GM18508 (cell line): Measurements from ENCODE around the gene KIF23.

Experiments used
- ATAC-seq: cut with Tn5 transposase; IDR thresholded peaks from one replicate; pipeline ENCODE4 v1.9.1; 2021; ENCODE audit warnings: moderate number of reproducible peaks; ENCODE audit not compliant: insufficient read depth, unreplicated experiment

The KIF23 gene

DNA sequence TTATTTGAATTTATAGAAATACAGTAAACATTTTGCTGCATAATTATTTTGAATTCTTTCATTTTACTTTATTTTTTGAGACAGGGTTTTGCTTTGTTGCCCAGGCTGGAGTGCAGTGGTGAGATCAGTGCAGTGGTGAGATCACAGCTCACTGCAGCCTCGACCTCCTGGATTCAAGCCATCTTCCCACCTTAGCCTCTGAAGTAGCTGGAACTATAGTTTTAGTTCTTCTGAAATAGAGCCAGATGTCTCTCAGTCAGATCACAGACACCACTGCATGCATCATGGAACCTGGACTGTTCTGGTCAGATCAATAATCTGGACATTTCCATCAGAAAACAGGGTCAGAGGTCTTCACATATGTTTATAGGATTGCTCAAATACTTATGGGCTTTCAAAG lies 46.3 kb downstream of the KIF23 start:
- ATAC-seq: no peak

DNA sequence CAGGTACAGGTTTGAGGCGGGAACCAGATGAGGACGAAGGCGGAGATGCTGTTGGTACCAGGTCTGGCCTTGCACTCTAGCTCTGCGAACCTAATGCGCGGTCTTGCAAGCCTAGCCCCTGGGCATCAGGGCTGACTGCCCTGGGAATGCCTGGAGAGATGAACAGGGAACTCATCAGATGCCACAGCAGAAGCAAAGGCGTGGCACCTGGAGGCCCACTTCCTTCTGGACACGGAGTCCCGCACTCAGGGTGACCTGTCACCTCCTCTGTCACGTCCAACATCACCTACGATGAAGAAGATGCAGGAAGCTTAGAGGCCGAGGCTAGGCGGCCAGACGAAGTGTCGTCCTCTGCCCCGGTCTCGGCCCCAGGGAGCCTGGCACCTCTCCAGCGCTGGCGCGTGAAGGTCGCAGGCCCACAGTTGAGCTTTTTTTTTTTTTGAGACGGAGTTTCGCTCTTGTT lies 47.9 kb downstream of the KIF23 start:
- ATAC-seq: no peak

DNA sequence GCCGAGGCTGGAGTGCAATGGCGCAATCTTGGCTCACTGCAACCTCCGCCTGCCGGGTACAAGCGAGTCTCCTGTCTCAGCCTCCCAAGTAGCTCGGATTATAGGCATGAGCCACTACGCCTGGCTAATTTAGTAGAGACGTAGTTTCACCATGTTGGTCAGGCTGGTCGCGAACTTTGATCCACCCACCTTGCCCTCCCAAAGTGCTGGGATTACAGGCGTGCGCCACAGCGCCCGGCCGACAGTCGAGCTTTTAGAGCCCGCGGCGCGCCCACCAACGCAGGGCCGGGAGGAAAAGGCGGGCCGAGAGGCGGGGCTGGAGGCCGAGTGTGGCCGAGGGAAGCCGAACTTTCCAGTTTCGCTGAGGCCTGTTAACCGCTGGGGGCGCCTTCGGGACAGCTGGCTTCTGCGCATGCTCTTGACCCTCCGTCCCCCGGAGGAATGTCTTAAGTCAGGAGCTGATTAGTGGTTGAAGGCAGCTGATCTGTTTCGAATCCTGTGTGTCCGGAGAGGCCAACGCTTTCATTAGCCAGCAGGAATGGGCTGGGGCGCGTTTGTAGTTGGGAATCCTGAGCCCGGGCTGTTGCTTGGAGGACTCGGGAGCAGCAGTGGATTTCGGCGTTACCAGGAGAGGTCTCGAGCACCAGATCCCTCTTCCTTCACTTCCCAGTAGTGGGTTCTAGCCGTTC lies 48.5 kb downstream of the KIF23 start:
- ATAC-seq: no peak

DNA sequence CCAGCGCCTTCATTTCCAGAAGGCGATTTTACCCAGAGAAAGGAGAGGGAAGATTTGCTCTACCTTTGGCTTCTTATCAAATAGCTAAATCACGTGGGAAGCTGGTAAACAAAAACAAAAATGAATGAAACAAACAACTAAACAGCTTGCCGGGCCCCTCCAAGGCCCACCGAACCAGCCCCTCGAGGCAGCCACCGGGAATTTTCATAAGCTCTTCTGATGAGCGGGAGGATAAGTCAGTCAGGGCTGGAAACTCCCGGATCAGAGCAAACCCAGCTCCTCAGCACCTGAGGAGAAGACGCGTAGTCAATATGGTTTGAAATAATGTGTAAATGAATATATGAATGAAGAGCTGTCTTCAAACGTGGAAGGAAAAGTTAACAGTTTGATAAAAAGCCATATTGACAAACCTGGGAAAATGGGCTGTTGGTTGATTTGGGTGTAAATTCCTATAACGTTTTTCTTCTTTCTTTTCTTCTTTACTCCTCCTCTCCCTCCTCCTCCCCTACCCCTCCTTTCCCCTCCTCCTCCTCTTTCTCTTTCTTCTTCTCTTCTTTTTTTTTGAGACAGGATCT lies 49.1 kb downstream of the KIF23 start:
- ATAC-seq: no peak

DNA sequence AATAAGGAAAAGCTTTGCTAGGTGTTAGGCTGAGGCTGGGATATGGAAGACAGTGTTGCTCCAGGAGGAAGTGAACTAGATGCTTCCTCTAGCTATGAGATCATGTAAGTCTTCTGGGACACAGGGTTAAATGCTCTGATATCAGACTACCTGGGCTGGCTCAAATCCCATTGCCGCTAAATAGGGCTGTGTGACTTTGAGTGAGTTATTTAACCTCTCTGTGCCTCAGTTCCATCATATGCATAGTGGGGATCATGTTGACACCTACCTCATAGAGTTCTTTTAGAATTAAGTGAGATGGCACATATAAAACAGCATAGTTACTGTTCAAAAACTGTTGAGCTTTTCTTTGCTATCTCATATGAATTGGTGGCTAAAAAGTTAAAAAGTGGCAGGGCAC lies 51.1 kb downstream of the KIF23 start:
- ATAC-seq: no peak

DNA sequence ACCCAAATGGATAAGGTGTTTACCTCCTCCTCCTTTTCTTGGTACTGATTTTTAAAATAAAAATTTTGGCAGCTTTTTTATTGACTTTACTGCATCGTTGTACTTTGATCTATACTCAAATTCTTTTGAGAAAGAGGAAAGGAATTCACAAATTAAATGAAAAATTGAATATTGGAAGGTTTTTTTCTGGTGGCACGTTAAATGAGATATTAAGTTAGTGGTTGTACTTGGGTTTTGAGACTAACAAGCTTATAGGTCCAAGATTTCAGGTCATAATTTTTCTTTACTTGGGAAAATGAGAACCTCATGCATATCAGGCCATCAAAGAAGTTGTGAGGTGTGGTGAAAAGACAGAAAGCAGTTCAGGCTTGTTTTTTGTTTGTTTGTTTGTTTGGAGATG lies 52.6 kb downstream of the KIF23 start:
- no peak for ATAC-seq

DNA sequence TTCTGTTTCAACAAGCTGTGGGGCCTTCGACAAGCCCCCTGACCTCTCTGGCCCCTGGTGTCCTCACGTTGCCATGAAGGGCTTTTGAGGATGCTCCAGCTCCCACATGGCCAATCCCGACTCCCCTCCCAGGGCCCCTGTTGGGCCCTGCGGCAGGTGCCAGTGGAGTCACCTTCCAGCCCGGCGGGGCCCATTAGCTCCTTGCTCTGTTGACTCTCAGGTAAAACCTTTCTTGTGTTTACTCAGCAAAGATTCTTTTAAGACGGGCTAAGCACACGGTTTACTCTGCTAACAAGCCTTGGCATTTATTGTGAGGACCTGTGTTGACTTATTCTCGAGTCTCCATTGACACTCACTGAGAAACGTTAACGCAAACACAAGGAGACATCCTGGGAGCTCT lies 53.5 kb downstream of the KIF23 start:
- ATAC-seq: no peak

DNA sequence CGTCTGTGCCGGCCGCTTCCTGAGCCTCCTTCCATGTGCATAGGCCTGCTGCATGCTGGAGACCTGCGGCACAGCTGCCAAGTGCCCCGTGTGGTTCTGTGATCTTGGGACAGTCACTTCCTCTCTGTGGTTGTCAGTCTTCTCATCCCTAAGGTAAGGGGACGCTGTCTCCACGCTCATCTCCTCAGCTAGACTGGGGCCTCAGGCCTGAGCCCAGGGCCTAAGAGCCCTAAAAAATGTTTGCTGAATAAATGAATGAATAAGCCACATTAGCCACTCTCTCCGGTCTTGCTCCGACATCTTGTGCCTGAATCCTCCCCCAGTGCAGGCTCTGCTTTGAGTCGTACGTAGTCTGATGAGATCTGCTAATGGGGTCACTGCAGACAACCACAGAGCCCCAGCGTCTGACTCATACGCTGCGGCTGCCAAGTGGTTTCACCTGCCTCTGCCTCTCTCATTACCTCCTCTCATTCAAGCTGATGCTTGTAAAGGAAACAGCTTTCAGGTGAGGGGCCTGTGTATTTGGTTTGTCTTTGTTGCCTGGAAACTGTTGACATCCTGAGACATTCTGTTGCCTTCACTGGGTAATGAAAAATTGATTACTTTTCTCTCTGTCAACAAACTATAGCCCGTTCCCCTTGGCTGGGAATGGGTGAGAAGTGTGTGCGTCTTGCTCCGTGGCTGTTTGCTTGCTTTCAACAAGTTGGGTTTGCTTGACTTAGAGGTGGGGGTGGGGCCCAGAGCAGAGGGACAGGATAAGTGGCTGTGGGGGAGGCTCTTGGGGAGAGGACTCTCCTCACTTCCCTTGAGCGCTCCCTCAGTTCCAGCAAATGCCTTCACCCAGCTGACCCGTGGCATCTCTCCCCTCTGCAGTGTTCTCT lies 54.3 kb downstream of the KIF23 start:
- ATAC-seq: no peak

DNA sequence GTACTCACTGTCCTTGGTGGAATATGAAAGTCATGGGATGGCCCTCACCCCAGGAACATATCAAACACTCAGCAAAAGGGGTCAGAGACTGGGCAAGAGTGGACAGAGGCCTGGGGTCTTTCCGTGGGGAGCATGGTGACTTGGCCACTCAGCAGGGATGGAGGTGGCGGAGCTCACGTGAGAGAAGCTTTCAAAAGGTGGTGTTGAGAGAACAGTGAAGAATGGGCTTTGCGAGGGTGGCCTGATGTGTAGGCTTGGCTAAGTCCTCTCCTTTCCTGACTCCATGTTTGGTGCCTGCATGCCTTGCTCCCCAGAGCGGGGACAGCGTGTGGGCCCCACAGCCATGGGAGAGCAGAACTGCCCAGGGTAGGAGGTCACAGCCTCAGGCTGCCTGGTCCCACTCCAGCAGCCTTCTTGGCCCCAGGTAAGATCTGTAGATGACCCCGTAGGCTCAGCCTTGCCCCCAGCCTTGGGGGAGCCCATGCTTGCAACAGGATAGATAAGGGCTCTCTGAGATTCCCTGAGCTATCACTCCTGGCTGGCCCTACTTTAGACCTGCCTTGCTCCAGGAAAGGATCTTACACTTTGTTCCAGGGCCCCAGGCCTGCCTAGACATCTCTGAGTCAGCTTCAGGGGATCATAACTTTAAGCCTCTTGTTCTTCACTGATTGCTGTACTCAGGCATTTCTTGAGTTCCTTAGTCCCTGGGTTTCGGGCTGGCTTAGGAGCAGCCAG lies 55.5 kb downstream of the KIF23 start:
- ATAC-seq: no peak

DNA sequence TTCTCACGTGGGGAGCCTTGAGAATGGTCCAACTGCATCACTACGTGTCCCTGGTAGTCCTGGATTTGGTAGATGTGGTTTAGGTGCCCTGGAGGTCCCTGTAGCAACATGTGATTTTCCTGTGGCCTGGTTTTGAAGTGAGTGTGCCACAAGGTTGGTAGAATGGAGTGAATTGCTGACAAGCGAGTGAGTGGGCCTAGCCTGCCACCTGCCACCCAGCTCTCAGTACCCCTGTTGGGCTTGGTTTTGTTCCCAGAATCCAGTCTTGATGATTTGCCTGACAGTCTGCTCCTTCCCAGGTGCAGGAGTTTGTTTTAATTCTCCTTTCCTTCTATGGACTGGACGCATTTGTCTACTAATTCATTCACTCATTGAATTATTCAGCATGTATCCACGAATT lies 57.9 kb downstream of the KIF23 start:
- no peak for ATAC-seq

DNA sequence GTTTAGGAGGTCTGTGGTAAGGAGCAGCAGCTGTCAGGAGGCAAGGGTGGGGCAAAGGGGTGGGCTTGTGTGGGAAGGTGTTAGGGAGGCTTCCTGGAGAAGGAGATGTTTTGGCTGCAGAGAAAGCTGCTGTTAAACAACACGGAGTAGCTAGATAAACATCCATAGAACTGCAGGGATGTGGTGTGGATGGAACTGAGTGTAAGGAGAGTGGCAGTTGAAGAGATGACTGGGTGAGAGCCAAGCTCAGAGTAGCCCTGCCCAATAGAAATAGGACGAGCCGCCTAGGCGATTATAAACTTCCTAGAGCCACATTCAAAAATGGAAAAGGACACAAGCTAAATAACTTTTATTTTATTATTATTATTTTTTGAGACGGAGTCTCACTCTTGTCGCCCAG lies 58.4 kb downstream of the KIF23 start:
- ATAC-seq: no peak

DNA sequence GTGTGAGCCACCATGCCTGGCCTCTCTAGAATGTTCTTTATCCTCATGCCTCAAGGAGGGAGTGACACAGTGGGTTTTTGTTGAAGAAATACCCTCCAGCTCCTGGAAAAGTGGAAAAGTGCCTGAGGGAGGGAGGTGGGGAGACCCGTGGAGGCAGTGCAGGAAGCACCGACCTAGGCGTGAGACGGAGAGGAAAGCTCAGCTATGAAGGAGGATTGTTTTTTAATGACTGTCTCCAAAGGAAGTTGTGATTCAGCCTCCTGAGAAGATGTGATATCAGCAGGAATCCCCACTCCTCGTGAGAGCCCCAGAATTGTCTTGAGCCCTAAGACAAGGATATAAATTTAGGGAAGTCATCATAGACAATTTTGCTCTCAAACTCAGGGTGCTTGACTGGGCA lies 60.1 kb downstream of the KIF23 start:
- ATAC-seq: no peak

DNA sequence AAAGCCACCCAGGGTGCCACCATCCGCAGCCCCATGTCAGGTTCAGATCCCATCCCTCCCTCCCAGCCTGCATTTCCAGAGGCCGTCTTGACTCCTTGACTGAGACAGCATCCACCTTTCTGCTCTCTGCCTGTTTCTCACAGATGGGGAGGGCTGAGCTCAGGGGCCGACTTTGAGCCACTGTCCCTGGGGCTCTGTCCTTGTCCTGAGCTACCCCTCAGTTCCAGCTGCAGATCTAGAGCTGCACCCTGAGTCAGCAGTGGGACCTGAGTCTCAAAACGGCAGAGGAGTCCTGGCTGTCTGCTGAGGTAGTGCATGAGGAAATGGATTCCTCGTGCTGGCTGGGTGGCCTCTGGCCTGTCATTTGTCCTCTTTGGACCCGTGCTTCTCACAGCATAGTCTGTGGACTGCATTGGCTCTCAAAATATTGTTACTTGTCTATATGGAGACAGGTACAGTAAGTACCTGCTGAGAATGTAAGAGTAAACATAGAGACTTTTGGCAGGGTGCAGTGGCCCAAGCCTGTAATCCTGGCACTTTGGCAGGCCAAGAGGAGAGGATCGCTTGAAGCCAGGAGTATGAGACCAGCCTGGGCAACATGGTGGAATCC lies 60.8 kb downstream of the KIF23 start:
- ATAC-seq: no peak

DNA sequence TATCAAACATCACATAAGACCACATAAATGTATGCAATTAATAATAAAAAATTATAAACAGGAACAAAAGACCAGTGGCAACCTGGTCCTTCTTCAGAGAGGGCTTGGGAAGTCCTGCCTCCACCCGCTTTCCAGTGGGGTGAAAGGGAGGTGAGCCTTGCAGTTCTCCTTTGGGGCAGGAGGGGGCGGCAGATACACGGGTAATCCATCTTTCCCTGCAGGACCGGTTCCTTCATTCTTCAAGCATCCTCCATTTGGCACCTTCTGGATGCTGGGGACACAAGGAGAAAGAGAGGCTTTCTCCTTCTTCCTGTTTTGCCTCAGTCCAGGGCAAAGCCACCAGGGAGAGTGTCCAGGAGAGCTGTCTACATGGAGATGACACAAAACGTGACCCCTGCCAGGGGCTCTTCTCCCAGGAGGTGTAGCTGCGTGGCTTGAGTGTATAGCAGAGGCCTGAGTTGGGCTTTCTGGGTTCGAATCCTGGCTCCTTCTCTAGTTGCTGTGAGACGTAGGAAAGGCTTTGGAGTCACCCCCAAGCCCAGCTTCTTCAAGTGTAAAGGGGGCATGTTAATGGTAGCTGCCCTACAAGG lies 61.7 kb downstream of the KIF23 start:
- no peak for ATAC-seq

DNA sequence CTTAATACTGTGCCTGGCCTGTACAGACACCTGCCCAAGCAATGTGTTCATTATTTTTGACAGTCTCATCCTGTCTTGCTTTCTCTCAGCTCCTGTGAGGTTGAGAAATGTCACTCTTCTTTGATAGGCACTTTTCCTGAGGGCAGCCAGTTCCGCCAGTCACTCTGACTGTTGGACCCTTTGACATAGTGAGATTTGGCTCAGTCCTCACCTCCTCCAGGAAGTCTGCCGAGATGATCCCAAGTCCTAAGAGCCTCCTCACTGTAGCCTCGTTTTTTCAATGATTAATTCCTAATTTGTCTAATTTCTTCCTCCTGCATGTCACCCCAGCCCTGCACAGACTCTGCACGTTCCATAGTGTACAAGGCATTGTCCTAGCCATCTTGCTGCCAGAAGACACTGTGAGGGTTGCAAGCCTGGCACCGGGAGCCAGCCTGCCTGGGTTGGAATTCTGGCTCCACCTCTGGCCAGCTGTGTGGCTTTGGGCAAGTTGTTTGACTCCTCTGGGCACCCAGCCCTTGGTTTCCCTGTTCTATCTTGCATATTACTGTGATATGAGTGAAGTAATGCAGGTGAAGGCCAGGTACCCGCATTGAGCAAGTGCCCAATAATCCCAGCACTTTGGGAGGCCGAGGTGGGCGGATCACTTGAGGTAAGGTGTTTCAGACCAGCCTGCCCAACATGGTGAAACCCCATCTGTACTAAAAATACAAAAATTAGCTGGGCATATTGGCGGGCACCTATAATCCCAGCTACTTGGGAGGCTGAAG lies 62.7 kb downstream of the KIF23 start:
- no peak for ATAC-seq

DNA sequence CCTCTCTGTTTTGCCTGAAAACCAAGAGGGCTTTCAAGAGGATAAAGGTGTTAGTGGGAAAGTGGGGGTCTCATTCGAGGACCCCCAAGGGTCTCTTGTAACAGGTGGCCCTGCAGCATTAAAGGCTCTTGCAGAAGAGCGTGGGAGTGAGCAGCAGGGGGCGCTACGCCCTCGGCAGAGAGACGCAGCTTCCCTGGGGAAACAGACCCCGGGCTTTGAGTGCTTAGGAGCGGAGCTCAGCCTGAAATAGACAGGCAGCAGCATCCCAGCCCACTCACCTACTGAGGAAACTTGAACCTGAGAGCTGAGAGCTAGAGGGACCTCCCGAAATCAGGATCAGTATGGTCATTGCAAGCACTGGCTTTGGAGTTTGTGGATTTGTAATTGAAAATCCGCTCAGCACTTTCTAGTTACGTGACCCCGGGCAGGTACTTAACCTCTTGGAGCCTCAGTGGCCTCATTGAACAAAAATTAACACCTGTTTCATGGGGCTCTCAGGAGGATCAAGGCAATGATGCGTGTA lies 64.2 kb downstream of the KIF23 start:
- ATAC-seq: no peak

DNA sequence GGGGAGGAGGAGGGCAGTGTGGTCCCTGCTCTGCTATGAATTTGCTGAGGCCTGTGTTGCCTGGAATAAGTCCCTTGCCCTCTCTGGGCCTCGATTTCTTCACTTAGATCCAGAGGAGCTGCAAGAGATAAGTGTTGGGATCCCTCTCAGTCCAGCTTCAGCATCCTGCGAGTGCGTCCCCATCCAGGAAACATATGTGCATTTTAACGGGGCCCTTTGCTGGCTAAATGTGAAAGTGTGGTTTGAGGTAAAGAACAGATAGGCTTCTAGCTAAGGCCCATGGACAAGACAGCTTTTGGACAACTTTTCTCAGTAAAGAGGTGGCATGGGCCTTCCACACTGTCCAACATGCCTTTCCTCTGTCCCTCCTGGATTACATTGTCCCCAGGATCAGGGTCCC lies 64.9 kb downstream of the KIF23 start:
- no peak for ATAC-seq

DNA sequence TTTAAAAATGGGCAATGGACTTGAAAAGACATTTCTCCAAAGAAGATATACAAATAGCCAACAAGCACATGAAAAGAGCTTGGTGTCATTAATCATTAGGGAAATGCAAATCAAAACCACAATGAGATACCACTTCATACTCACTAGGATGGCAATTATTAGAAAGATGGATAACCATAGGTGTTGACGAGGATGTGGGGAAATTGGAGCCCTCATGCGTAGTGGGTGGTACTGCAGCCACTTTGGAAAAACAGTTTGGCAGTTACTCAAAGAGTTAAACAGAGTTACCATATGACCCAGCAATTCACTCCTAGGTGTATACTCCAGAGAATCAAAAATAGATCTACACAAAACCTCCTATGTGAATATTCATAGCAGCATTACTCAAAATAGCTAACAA lies 65.8 kb downstream of the KIF23 start:
- no peak for ATAC-seq

DNA sequence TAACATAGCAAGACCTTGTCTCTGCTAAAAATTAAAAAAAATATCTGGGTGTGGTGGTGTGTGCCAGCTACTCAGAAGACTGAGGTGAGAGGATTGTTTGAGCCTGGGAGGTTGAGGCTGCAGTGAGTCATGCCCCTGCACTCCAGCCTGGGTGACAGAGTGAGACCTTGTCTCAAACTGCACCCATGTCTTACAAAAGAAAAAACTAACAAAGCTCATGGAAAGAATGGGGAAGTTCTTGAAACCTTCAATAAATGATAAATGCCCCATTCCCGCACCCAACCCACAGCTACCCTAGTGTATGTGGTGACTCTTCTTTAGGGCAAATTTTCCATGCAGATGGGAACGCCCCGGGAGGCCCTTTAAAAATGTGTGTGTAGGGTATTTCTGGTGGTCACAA lies 66.8 kb downstream of the KIF23 start:
- ATAC-seq: no peak
